T-helper 1 cell treated with Interleukin-12 subunit alpha and Interleukin-12 subunit beta and Interleukin-4 antibody, amounts not matched to agents 30 μg/mL and 1 μg/mL, for 36 hours (primary cell): Measurements from ENCODE around the gene COL1A1.
A peak's percentile ranks its signal among the peaks of the same experiment; 100 is the strongest.

Source experiments
- H3K27ac Mint-ChIP-seq: one replicate; pipeline ENCODE4 v1.8.0; 2021; ENCODE audit warnings: mild to moderate bottlenecking, mixed read lengths
- H3K27me3 Mint-ChIP-seq: one replicate; pipeline ENCODE4 v1.8.0; 2021; ENCODE audit warnings: low read depth, mixed read lengths
- H3K36me3 Mint-ChIP-seq: one replicate; pipeline ENCODE4 v1.8.0; 2021; ENCODE audit warnings: low read depth, mixed read lengths
- H3K4me1 Mint-ChIP-seq: one replicate; pipeline ENCODE4 v1.8.0; 2021; ENCODE audit warnings: low read depth, mixed read lengths
- H3K4me3 Mint-ChIP-seq: one replicate; pipeline ENCODE4 v1.8.0; 2021; ENCODE audit warnings: mild to moderate bottlenecking, moderate library complexity, mixed read lengths
- H3K9me3 Mint-ChIP-seq: one replicate; pipeline ENCODE4 v1.8.0; 2021; ENCODE audit warnings: mixed read lengths

The COL1A1 gene

GRCh38 chr17:50146927-50147665, 54.3 kb downstream of the COL1A1 start:
- Mint-ChIP-seq H3K9me3 (no peaks in the 10 kb centered on the region), H3K27ac (peak overlapping the region; percentile 91), H3K36me3 (peaks cover 47% of the 10 kb centered on the region), H3K4me3 (peak overlapping the region; percentile 99), H3K27me3 (no peaks in the 10 kb centered on the region), H3K4me1 (peaks cover 47% of the 10 kb centered on the region)

GRCh38 chr17:50146230-50146926, 55.1 kb downstream of the COL1A1 start:
- Mint-ChIP-seq H3K27ac (peak overlapping the region; percentile 91), H3K4me1 (peaks cover 50% of the 10 kb centered on the region), H3K9me3 (no peaks in the 10 kb centered on the region), H3K36me3 (peaks cover 54% of the 10 kb centered on the region), H3K27me3 (no peaks in the 10 kb centered on the region), H3K4me3 (peak overlapping the region; percentile 99)

DNA sequence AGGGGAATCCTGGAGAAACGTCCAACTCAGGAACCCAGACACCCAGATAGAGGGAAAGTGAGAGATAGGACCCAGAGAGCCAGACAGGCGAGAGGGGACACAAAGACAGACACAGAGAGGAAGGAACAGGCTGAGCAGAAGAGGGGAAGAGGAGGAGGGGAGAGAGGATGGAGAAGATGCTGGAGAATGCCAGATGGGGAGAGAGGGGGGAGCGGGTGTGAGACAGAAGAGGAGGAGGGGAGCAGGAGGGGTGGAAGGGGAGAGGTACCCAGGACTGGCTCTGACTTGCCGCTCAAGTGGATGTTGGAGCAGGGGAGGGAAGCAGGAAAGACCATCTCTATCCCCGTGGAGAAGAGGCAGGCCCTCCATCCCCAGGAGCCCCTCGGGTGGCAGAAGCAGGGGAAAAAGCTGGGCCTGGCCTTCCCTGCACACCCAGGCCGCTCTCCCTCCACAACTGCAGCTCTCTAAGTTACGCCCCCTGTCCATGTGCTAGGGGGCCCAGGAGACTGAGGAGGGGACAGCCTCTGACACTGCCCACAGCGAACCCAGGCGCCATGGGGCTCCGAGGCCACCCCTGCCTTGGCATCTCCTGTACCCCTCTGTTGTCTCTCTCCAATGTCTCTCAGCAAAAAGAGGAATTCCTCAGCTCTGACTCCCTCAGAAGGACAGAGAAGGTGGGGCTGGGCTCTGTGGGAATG, 55.8 kb downstream of the COL1A1 start:
- H3K4me1 Mint-ChIP-seq, result peaks cover 56% of the 10 kb centered on the region
- no peaks in the 10 kb centered on the region for H3K9me3 Mint-ChIP-seq
- no peaks in the 10 kb centered on the region for H3K27me3 Mint-ChIP-seq
- H3K27ac Mint-ChIP-seq, result peak overlapping the region; percentile 65
- H3K36me3 Mint-ChIP-seq, result peaks cover 57% of the 10 kb centered on the region
- H3K4me3 Mint-ChIP-seq, result peak overlapping the region; percentile 99

DNA sequence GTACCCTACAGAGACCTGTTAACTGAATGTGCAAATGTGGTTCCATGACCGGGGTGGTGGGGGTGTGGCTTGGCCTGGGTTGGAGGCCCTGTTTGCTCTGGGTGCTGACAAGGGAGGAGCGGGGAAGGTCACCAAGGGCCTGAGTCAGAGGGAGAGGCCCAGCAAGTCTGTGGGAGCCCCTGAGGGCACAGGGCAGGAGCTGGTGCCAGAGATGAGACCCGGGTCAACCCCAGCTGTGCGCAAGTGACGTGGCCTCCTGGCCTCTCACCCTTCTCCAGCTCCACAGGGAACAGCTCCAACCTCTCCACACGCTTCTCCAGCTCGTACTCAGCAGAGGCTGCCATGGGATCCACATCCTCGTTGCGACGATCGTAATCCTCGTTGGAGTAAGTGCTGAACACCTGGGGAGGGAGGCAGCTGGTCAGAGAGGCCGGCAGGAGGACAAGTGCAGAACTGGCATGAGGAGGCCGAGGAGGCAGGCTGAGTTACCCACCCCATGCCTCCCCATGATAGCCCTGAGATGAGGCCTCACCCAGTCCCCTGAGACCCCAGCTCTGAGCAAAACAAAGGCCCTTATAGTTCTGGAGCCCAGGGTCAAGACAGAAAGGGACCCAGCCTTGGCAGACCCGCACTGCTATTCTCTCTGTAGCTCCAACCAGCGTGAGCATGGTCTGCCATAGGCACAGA, 56.4 kb downstream of the COL1A1 start:
- H3K36me3 Mint-ChIP-seq, result peaks cover 63% of the 10 kb centered on the region
- H3K4me3 Mint-ChIP-seq, result peak overlapping the region; percentile 68
- peak overlapping the region; percentile 76 for H3K27ac Mint-ChIP-seq
- H3K27me3 Mint-ChIP-seq, result no peaks in the 10 kb centered on the region
- no peaks in the 10 kb centered on the region for H3K9me3 Mint-ChIP-seq
- peaks cover 63% of the 10 kb centered on the region for H3K4me1 Mint-ChIP-seq

GRCh38 chr17:50144355-50144754, 57.1 kb downstream of the COL1A1 start:
- Mint-ChIP-seq H3K36me3 (peaks cover 69% of the 10 kb centered on the region), H3K4me1 (peaks cover 67% of the 10 kb centered on the region), H3K27ac (peak overlapping the region; percentile 76), H3K4me3 (peak overlapping the region; percentile 11), H3K27me3 (no peaks in the 10 kb centered on the region), H3K9me3 (no peaks in the 10 kb centered on the region)

GRCh38 chr17:50143461-50144176, 57.8 kb downstream of the COL1A1 start:
- peak overlapping the region; percentile 76 for H3K27ac Mint-ChIP-seq
- H3K9me3 Mint-ChIP-seq, result no peaks in the 10 kb centered on the region
- no peaks in the 10 kb centered on the region for H3K27me3 Mint-ChIP-seq
- peaks cover 74% of the 10 kb centered on the region for H3K36me3 Mint-ChIP-seq
- peak overlapping the region; percentile 11 for H3K4me3 Mint-ChIP-seq
- peaks cover 67% of the 10 kb centered on the region for H3K4me1 Mint-ChIP-seq

DNA sequence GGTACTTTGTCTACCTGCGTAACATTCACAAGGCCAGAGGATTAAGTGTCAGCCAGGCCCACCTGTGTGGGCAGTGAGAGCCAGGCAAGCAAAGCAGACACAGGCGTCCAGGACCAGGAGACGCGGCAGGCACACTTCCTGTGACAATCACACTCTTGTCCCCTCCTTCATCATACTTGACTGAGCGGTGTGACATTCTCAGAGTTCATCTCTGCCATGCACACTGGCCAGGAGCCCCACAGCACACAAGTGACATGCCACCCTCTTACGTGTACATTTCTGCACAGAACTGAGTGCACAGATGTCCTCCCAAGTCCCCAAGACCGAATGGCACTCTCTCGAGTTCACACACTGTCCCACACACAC, 59.7 kb downstream of the COL1A1 start:
- Mint-ChIP-seq H3K27ac (peak overlapping the region; percentile 93), H3K9me3 (no peaks in the 10 kb centered on the region), H3K4me1 (peaks cover 75% of the 10 kb centered on the region), H3K36me3 (peaks cover 78% of the 10 kb centered on the region), H3K4me3 (peak overlapping the region; percentile 85), H3K27me3 (no peaks in the 10 kb centered on the region)

GRCh38 chr17:50141026-50141744, 60.2 kb downstream of the COL1A1 start:
- H3K27me3 Mint-ChIP-seq, result no peaks in the 10 kb centered on the region
- H3K4me1 Mint-ChIP-seq, result peaks cover 75% of the 10 kb centered on the region
- peaks cover 80% of the 10 kb centered on the region for H3K36me3 Mint-ChIP-seq
- H3K4me3 Mint-ChIP-seq, result peak overlapping the region; percentile 86
- H3K9me3 Mint-ChIP-seq, result no peaks in the 10 kb centered on the region
- peak overlapping the region; percentile 93 for H3K27ac Mint-ChIP-seq

DNA sequence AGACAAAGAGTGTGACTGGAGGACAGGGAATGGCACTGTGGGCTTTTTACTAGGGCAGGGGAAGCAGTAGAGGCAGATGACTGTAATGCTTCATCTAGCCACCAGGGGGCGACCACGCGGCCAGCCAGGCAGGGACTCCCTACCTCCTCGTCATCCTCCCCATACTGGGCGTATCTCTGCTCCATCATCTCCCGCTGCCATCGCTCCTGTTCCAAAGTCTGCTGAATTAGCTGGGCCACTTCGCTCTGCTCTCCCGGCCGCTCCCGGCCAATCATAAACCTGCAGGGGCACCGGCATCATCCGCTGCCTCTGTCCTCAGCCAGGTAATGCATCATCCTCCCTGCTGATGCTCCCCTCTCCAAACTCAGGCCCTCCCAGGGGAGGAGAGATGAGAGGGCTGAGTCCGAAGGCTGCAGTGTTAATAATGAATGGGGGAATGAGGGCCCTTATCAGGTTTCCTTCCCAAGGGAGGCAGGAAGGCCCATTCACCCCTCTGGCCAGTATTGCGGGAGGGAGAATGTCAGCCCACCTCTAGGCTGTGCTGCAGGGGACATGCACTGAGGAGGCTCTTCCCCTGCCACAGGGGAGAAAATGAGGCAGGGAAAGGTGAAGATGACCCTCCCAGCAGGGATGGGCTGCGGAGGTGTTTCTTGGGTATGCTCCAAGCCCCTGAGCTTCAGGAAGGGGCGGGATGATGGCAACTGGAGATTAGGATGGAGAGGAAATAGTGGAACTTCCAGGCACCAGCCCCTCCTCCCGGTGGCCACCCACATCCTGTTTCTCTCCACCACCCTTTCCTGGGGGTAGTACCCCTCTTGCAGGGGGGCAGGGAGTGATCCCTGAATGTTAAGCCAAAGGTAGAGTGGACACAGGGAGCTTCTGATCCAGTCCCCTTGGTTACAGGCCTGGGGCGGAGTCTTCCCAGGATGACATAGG, 61.2 kb downstream of the COL1A1 start:
- no peaks in the 10 kb centered on the region for H3K9me3 Mint-ChIP-seq
- no peaks in the 10 kb centered on the region for H3K27me3 Mint-ChIP-seq
- H3K36me3 Mint-ChIP-seq, result peaks cover 81% of the 10 kb centered on the region
- H3K27ac Mint-ChIP-seq, result peak overlapping the region; percentile 90
- H3K4me1 Mint-ChIP-seq, result peaks cover 69% of the 10 kb centered on the region
- peak overlapping the region; percentile 86 for H3K4me3 Mint-ChIP-seq

DNA sequence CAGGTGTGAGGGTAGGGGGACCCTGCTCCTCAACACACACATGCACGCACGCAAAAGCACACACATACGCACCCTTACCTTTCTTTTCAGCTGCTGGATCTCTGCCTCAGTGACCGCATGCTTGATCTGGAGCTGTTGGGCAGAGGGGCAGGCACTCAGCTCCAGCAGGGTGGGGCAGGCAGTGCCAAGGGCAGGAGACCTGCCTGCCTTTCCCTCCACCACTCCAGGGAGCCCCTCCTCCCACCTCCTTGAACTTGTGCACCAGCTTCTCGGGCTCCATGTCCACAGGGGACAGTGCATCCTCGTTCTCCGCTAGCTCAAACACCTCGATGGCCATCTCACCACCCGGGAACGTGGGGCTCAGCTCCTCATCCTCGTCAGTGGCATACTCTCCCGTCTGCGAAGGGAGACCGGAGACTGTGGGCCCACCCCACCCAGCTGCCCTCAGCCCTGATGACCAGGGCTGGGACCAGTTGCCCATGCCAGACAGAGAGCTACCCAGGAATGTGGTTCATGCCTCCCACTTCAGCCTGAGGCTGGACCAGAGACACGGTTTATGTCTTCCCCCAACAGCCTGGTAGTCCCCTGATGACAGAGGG, 62.1 kb downstream of the COL1A1 start:
- peaks cover 77% of the 10 kb centered on the region for H3K36me3 Mint-ChIP-seq
- H3K4me3 Mint-ChIP-seq, result peak overlapping the region; percentile 86
- H3K27me3 Mint-ChIP-seq, result no peaks in the 10 kb centered on the region
- H3K27ac Mint-ChIP-seq, result peak overlapping the region; percentile 90
- H3K9me3 Mint-ChIP-seq, result no peaks in the 10 kb centered on the region
- H3K4me1 Mint-ChIP-seq, result peaks cover 64% of the 10 kb centered on the region

DNA sequence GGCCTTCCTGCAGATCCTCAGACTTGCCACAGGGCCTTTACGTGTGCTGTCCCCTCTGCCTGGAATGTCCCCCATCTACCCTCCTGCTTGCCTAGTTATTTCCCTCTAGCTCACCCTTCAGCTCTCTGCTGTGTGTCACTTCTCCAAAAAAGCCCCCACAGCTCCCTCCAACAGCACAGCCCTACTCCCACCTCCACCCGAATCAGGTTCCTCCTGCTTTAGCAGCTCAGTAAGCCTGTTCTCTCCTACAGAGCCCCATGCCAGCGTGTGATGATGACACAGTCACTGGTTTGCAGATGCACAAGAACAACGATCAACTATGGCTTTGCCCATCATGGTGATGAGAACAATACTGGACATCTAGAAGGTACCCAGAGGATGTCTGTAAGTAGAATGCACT, 64.4 kb downstream of the COL1A1 start:
- Mint-ChIP-seq H3K27me3 (no peaks in the 10 kb centered on the region), H3K9me3 (no peaks in the 10 kb centered on the region), H3K36me3 (peaks cover 63% of the 10 kb centered on the region), H3K4me3 (no peak overlapping the region), H3K27ac (peak overlapping the region; percentile 41), H3K4me1 (peaks cover 50% of the 10 kb centered on the region)

DNA sequence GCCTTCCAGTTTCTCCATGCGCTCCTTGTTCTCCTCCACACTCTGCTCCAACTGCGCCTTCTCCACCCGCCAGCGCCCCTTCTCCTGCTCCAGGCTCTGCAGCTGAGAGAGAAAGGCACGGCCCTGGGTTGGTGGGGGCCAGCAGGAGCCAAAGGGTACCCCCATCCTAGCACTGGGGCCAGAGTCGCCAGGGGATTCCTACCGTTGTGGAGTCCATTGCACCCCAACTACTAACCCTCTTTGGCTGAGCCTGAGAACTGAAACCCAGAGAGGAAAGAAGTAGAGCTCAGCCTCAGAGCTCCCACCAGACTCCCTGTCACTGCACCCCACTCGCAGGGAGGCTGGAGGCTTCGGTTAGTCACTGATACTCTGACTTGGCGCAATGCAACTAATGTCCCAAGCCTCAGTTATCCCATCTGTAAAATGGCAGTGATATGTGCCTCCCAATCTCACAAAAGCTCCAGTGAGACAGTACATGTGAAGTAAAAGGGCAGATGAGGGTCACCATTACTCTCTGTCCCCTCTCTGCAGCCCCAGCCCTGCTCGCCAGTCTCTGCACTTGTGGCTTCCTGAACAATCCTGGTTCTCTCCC, 65.2 kb downstream of the COL1A1 start:
- H3K4me3 Mint-ChIP-seq, result no peak overlapping the region
- H3K27ac Mint-ChIP-seq, result no peak overlapping the region
- peaks cover 61% of the 10 kb centered on the region for H3K36me3 Mint-ChIP-seq
- peaks cover 49% of the 10 kb centered on the region for H3K4me1 Mint-ChIP-seq
- no peaks in the 10 kb centered on the region for H3K9me3 Mint-ChIP-seq
- peaks cover 4% of the 10 kb centered on the region for H3K27me3 Mint-ChIP-seq
